Measurements from ENCODE around the gene UPK1A.

GRCh38 chr19:35696835-35697234 lies 30.5 kb downstream of the UPK1A start:
- no peak for TF ChIP-seq CTCF (IDR thresholded peaks at IDR 0.05)
- TF ChIP-seq POLR2A (IDR thresholded peaks at IDR 0.05) = no peak

Measured in right lobe of liver (tissue), 4 donors.